Hepatocyte (in vitro differentiated cells): ENCODE data around the gene AK5. TPM values are rescaled to one million over a fixed set of nuclear protein-coding genes. Genes with fewer than 3 reads are reported as not detected.

Experiments used
- DNase-seq: peaks from one replicate; pipeline ENCODE4 v3.0.0-alpha.2; 2016; ENCODE audit warnings: low spot score
- H2AFZ ChIP-seq: fragments of 200-600 bp; sonication (generic); 2 replicates; pipeline ENCODE4 v1.6.0; 2016; ENCODE audit warnings: antibody characterized with exemption, mild to moderate bottlenecking
- H3K27ac ChIP-seq: fragments of 200-600 bp; sonication (generic); 2 replicates; pipeline ENCODE4 v1.5.1; 2016; ENCODE audit warnings: mild to moderate bottlenecking
- H3K27me3 ChIP-seq: fragments of 200-600 bp; sonication (generic); 2 replicates; pipeline ENCODE4 v1.6.1; 2016
- H3K36me3 ChIP-seq: fragments of 200-600 bp; sonication (generic); replicated peaks from 2 replicates; pipeline ENCODE4 v1.5.1; 2016; ENCODE audit warnings: low read depth; ENCODE audit not compliant: insufficient read depth
- H3K4me1 ChIP-seq: fragments of 200-600 bp; sonication (generic); 2 replicates; pipeline ENCODE4 v1.5.1; 2016; ENCODE audit warnings: mild to moderate bottlenecking, moderate library complexity; ENCODE audit not compliant: insufficient read depth
- H3K4me2 ChIP-seq: fragments of 200-600 bp; sonication (generic); 2 replicates; pipeline ENCODE4 v1.6.0; 2016
- H3K4me3 ChIP-seq: fragments of 200-600 bp; sonication (generic); 2 replicates; pipeline ENCODE4 v1.5.1; 2016; ENCODE audit warnings: mild to moderate bottlenecking
- H3K79me2 ChIP-seq: fragments of 200-600 bp; sonication (generic); 2 replicates; pipeline ENCODE4 v1.6.0; 2017; ENCODE audit warnings: mild to moderate bottlenecking
- H3K9me2 ChIP-seq: fragments of 200-600 bp; sonication (generic); replicated peaks from 2 replicates; pipeline ENCODE4 v1.6.0; 2017; ENCODE audit warnings: mild to moderate bottlenecking; ENCODE audit not compliant: insufficient read depth
- H3K9me3 ChIP-seq: fragments of 200-600 bp; sonication (generic); 2 replicates; pipeline ENCODE4 v1.5.1; 2016; ENCODE audit warnings: low read depth, mild to moderate bottlenecking
- H4K20me1 ChIP-seq: fragments of 200-600 bp; sonication (generic); 2 replicates; pipeline ENCODE4 v1.6.0; 2016; ENCODE audit warnings: mild to moderate bottlenecking; ENCODE audit not compliant: insufficient read depth, poor library complexity, severe bottlenecking
- CTCF ChIP-seq: fragments of 200-600 bp; sonication (generic); IDR thresholded peaks from 2 replicates; pipeline ENCODE4 v1.5.1; 2016; ENCODE audit warnings: antibody characterized with exemption, mild to moderate bottlenecking; ENCODE audit not compliant: poor library complexity
- EZH2 ChIP-seq: fragments of 200-600 bp; sonication (generic); IDR thresholded peaks from 2 replicates; pipeline ENCODE4 v1.6.1; 2016; ENCODE audit warnings: antibody characterized with exemption, mild to moderate bottlenecking, borderline replicate concordance
- EZH2phosphoT487 ChIP-seq: fragments of 200-600 bp; sonication (generic); IDR thresholded peaks from one replicate; pipeline ENCODE4 v1.6.1; 2018; ENCODE audit warnings: antibody characterized with exemption, mild to moderate bottlenecking, low read depth, moderate library complexity; ENCODE audit not compliant: unreplicated experiment, severe bottlenecking
- WGBS: methylation state at CpG from one replicate; pipeline ENCODE4 v1.1.6; 2016; ENCODE audit warnings: low lambda C conversion rate; ENCODE audit errors: missing lambda C conversion rate; 5-methylcytosine and 5-hydroxymethylcytosine counted together
- polyA plus RNA-seq: library from polyadenylated mRNA; unstranded; fragments of >200 nt; fragmentation: Nextera tagmentation; extraction: Ambion mirVana; gene quantifications from 2 replicates; pipeline ENCODE4 v1.2.1, GENCODE V29; 2016
- total RNA-seq: library from RNA; depleted of rRNA; stranded (reverse); fragments of >200 nt; gene quantifications from 2 replicates; pipeline ENCODE4 v1.2.3, GENCODE V29; 2014

AK5 gene
- total and polyA plus RNA-seq, 2 experiments from 2014 or later = 0.05 TPM; not detected in 1

DNA sequence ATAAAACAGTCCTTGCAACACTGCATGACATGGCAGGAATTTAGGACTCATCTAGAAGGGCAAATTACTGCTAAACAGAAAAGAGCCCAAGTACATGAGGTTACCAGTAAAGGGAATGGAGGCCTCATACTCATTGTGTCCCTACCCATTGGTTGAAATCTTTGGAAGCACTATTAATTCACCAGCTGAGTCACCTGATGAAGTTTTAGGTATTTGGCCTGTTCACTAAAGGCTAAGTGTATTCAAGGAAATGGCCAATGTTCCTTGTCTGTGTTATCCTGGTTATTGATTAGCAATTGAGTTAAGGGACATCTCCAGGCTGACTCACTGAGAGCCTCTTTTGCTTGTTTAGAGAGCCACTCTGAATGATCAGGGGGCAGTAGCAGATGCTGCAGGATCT is 212.2 kb downstream of the AK5 start:
- H3K9me2 ChIP-seq = no peaks in the 10 kb centered on the region
- H3K27ac ChIP-seq = no peak overlapping the region
- H3K9me3 ChIP-seq = no peaks in the 10 kb centered on the region
- no peak overlapping the region for H2AFZ ChIP-seq
- H3K4me3 ChIP-seq = no peak overlapping the region
- no peak for DNase-seq
- no peak overlapping the region for H3K4me2 ChIP-seq
- H3K4me1 ChIP-seq = no peaks in the 10 kb centered on the region
- no peaks in the 10 kb centered on the region for H4K20me1 ChIP-seq
- TF ChIP-seq EZH2 = no peak
- no peak for TF ChIP-seq CTCF
- no peak for TF ChIP-seq EZH2phosphoT487
- H3K27me3 ChIP-seq = no peaks in the 10 kb centered on the region
- no peaks in the 10 kb centered on the region for H3K79me2 ChIP-seq
- no peaks in the 10 kb centered on the region for H3K36me3 ChIP-seq

GRCh38 chr1:77498918-77499317 is 217.1 kb downstream of the AK5 start:
- Histone ChIP-seq H3K9me3 (no peaks in the 10 kb centered on the region), H4K20me1 (no peaks in the 10 kb centered on the region), H3K4me1 (no peaks in the 10 kb centered on the region), H3K79me2 (no peaks in the 10 kb centered on the region), H3K4me3 (no peak overlapping the region), H3K9me2 (no peaks in the 10 kb centered on the region), H3K4me2 (no peak overlapping the region), H3K27ac (no peak overlapping the region), H3K27me3 (no peaks in the 10 kb centered on the region), H3K36me3 (no peaks in the 10 kb centered on the region), H2AFZ (no peak overlapping the region)
- TF ChIP-seq CTCF (no peak), EZH2phosphoT487 (no peak), EZH2 (no peak)
- no peak for DNase-seq

- Histone ChIP-seq H3K4me1 (no peaks in the 10 kb centered on the region), H2AFZ (no peak overlapping the region), H3K4me2 (no peak overlapping the region), H3K27me3 (no peaks in the 10 kb centered on the region), H3K9me3 (no peaks in the 10 kb centered on the region), H3K79me2 (no peaks in the 10 kb centered on the region), H3K36me3 (no peaks in the 10 kb centered on the region), H3K27ac (no peak overlapping the region), H4K20me1 (no peaks in the 10 kb centered on the region), H3K9me2 (no peaks in the 10 kb centered on the region), H3K4me3 (no peak overlapping the region)
- 93% methylated on average over 5 of the region's 5 CpGs for WGBS
- TF ChIP-seq CTCF = no peak
- no peak for TF ChIP-seq EZH2phosphoT487
- TF ChIP-seq EZH2 = no peak
- no peak for DNase-seq
Observed at GRCh38 chr1:77499466-77499865, 217.6 kb downstream of the AK5 start.

DNA sequence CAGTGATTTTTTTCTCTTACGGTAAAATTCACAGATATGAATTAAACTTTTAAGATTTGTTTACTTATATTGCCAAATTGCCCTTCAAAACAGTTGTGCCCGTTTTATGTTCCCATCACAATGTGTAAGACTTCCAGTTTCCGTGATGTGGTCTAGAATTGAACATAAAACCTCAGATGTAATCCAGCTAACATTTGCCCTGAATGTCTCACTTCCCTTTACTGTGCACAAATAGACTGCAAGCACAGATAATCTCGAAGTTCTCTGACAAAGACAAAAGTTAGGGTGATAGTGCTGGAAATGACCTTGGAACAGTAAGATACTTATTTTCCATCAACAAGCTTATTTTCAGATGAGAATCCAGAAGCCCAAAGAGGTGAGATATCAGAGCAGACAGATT is 223.2 kb downstream of the AK5 start:
- H4K20me1 ChIP-seq = no peaks in the 10 kb centered on the region
- no peak overlapping the region for H3K4me2 ChIP-seq
- H3K4me1 ChIP-seq = no peaks in the 10 kb centered on the region
- H3K36me3 ChIP-seq = no peaks in the 10 kb centered on the region
- H3K27me3 ChIP-seq = no peaks in the 10 kb centered on the region
- no peaks in the 10 kb centered on the region for H3K79me2 ChIP-seq
- no peaks in the 10 kb centered on the region for H3K9me2 ChIP-seq
- no peaks in the 10 kb centered on the region for H3K9me3 ChIP-seq
- 80% methylated on average over 4 of the region's 4 CpGs for WGBS
- no peak for TF ChIP-seq EZH2
- TF ChIP-seq CTCF = no peak
- no peak for TF ChIP-seq EZH2phosphoT487
- H2AFZ ChIP-seq = no peak overlapping the region
- no peak overlapping the region for H3K4me3 ChIP-seq
- DNase-seq = no peak
- H3K27ac ChIP-seq = no peak overlapping the region
